Smooth muscle cell (in vitro differentiated cells): ENCODE measurements around the gene LSMEM2. TPM values are rescaled to one million over a fixed set of nuclear protein-coding genes. Genes with fewer than 3 reads are reported as not detected.

Experiments
- DNase-seq: peaks from one replicate; lab custom pipeline; 2025; ENCODE audit not compliant: unreplicated experiment; lab: John Stamatoyannopoulos, UW
- H2AFZ ChIP-seq: fragments of 200-600 bp; sonication (generic); 2 replicates; pipeline ENCODE4 v1.6.0; 2016; ENCODE audit warnings: antibody characterized with exemption, low read depth, mild to moderate bottlenecking
- H3F3A ChIP-seq: fragments of 200-600 bp; sonication (generic); 2 replicates; pipeline ENCODE4 v1.6.0; 2017; ENCODE audit warnings: antibody characterized with exemption, low read depth
- H3K27ac ChIP-seq: fragments of 200-600 bp; sonication (generic); 2 replicates; pipeline ENCODE4 v1.5.1; 2016; ENCODE audit warnings: low read depth, mild to moderate bottlenecking
- H3K27me3 ChIP-seq: fragments of 200-600 bp; sonication (generic); 2 replicates; pipeline ENCODE4 v1.6.1; 2016; ENCODE audit warnings: low read depth, mild to moderate bottlenecking
- H3K36me3 ChIP-seq: fragments of 200-600 bp; sonication (generic); 2 replicates; pipeline ENCODE4 v1.5.1; 2016; ENCODE audit warnings: low read depth
- H3K4me1 ChIP-seq: fragments of 200-600 bp; sonication (generic); 2 replicates; pipeline ENCODE4 v1.5.1; 2016; ENCODE audit warnings: low read depth
- H3K4me2 ChIP-seq: fragments of 200-600 bp; sonication (generic); 2 replicates; pipeline ENCODE4 v1.6.0; 2016; ENCODE audit warnings: mild to moderate bottlenecking
- H3K4me3 ChIP-seq: fragments of 200-600 bp; sonication (generic); 2 replicates; pipeline ENCODE4 v1.5.1; 2016; ENCODE audit warnings: mild to moderate bottlenecking
- H3K79me2 ChIP-seq: fragments of 200-600 bp; sonication (generic); 2 replicates; pipeline ENCODE4 v1.6.0; 2016; ENCODE audit warnings: low read depth, mild to moderate bottlenecking
- H3K9ac ChIP-seq: fragments of 200-600 bp; sonication (generic); 2 replicates; pipeline ENCODE4 v1.6.0; 2016; ENCODE audit warnings: low read depth
- H3K9me3 ChIP-seq: fragments of 200-600 bp; sonication (generic); replicated peaks from 2 replicates; pipeline ENCODE4 v1.5.1; 2016; ENCODE audit warnings: low read depth
- H4K20me1 ChIP-seq: fragments of 200-600 bp; sonication (generic); 2 replicates; pipeline ENCODE4 v1.6.0; 2016; ENCODE audit warnings: low read depth
- CTCF ChIP-seq: fragments of 200-600 bp; sonication (generic); IDR thresholded peaks from 2 replicates; pipeline ENCODE4 v1.5.1; 2017; ENCODE audit warnings: borderline replicate concordance, mild to moderate bottlenecking, antibody characterized with exemption; ENCODE audit not compliant: insufficient read depth, poor library complexity, severe bottlenecking
- WGBS: methylation state at CpG from one replicate; pipeline ENCODE4 v1.1.7; 2016; ENCODE audit warnings: low lambda C conversion rate; 5-methylcytosine and 5-hydroxymethylcytosine counted together
- polyA plus RNA-seq: library from polyadenylated mRNA; unstranded; fragments of >200 nt; fragmentation: Nextera tagmentation; extraction: Ambion mirVana; gene quantifications from 2 replicates; pipeline ENCODE4 v1.2.1, GENCODE V29; 2016
- total RNA-seq: library from RNA; depleted of rRNA; stranded (reverse); fragments of >200 nt; gene quantifications from 2 replicates; pipeline ENCODE4 v1.2.3, GENCODE V29; 2014

The LSMEM2 gene
- total and polyA plus RNA-seq, 2 experiments from 2014 or later, result 0.09 TPM; not detected in 1

GRCh38 chr3:50274371-50275104 is 4.3 kb upstream of the LSMEM2 start:
- 28% methylated on average over 23 of the region's 26 CpGs for WGBS
- no peak for DNase-seq

DNA sequence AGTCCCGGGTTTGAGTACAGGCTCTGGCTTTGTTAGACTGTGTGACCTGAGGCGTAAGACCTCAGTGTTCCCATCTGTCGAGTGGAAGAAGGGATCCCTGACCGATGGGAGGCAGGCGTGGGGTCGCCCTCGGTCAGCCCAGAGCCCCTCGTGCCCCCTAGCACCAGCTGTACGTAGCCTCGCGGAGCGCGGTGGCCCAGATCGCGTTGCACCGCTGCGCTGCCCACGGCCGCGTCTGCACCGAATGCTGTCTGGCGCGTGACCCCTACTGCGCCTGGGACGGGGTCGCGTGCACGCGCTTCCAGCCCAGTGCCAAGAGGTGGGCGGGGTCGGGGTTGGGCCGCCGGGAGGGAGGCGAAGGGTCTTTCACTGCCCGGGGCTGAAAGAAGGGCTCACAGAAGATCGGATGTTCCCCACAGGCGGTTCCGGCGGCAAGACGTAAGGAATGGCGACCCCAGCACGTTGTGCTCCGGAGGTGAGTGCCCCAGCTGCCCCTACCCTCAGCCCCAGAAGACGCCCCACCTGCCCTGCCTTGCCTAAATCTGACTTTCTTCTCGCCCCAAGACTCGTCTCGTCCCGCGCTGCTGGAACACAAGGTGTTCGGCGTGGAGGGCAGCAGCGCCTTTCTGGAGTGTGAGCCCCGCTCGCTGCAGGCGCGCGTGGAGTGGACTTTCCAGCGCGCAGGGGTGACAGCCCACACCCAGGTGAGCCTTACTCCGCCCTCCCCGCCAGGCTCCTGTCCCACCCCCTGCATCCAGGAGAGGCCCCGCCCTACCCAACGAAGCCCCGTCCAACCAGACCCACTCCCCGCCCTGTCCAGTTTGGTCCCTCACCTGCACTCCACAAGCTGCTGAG is 3.5 kb upstream of the LSMEM2 start:
- H3K27ac ChIP-seq, result no peak overlapping the region
- no peak overlapping the region for H2AFZ ChIP-seq
- H3K36me3 ChIP-seq, result no peaks in the 10 kb centered on the region
- no peaks in the 10 kb centered on the region for H3K79me2 ChIP-seq
- H4K20me1 ChIP-seq, result peaks cover 8% of the 10 kb centered on the region
- WGBS, result 32% methylated on average over 48 of the region's 65 CpGs
- H3K9ac ChIP-seq, result no peak overlapping the region
- no peaks in the 10 kb centered on the region for H3K9me3 ChIP-seq
- no peak overlapping the region for H3K4me2 ChIP-seq
- no peak for TF ChIP-seq CTCF
- peaks cover 4% of the 10 kb centered on the region for H3K4me1 ChIP-seq
- no peaks in the 10 kb centered on the region for H3F3A ChIP-seq
- no peak overlapping the region for H3K4me3 ChIP-seq
- peaks cover 42% of the 10 kb centered on the region for H3K27me3 ChIP-seq
- DNase-seq, result no peak

More at GRCh38 chr3:50274371-50275104, 4.3 kb upstream of the LSMEM2 start:
- no peak overlapping the region for H3K4me2 ChIP-seq
- H3K4me1 ChIP-seq, result peaks cover 6% of the 10 kb centered on the region
- H3K9me3 ChIP-seq, result no peaks in the 10 kb centered on the region
- no peaks in the 10 kb centered on the region for H3F3A ChIP-seq
- no peak overlapping the region for H3K27ac ChIP-seq
- peaks cover 42% of the 10 kb centered on the region for H3K27me3 ChIP-seq
- H3K4me3 ChIP-seq, result no peak overlapping the region
- no peaks in the 10 kb centered on the region for H3K36me3 ChIP-seq
- H4K20me1 ChIP-seq, result peaks cover 8% of the 10 kb centered on the region
- H3K79me2 ChIP-seq, result no peaks in the 10 kb centered on the region
- no peak overlapping the region for H2AFZ ChIP-seq
- TF ChIP-seq CTCF, result peak; percentile 78
- no peak overlapping the region for H3K9ac ChIP-seq

GRCh38 chr3:50275996-50276761 is 2.7 kb upstream of the LSMEM2 start:
- H4K20me1 ChIP-seq, result peaks cover 8% of the 10 kb centered on the region
- H3K9ac ChIP-seq, result no peak overlapping the region
- H2AFZ ChIP-seq, result no peak overlapping the region
- peaks cover 4% of the 10 kb centered on the region for H3K4me1 ChIP-seq
- H3K4me2 ChIP-seq, result no peak overlapping the region
- 50% methylated on average over 73 of the region's 79 CpGs for WGBS
- no peak overlapping the region for H3K4me3 ChIP-seq
- no peak for DNase-seq
- no peaks in the 10 kb centered on the region for H3K36me3 ChIP-seq
- no peaks in the 10 kb centered on the region for H3K9me3 ChIP-seq
- no peak overlapping the region for H3K27ac ChIP-seq
- peaks cover 42% of the 10 kb centered on the region for H3K27me3 ChIP-seq
- H3F3A ChIP-seq, result no peaks in the 10 kb centered on the region
- no peaks in the 10 kb centered on the region for H3K79me2 ChIP-seq
- no peak for TF ChIP-seq CTCF
